CD4-positive, alpha-beta T cell (primary cell): ENCODE results near the gene PHRF1. TPM values are rescaled to one million over a fixed set of nuclear protein-coding genes. Genes with fewer than 3 reads are reported as not detected.

Experiments
- ATAC-seq: fragments of 200-7000 bp; cut with Tn5 transposase; one replicate; pipeline ENCODE4 v1.10.0; 2022; ENCODE audit warnings: mild to moderate bottlenecking; ENCODE audit not compliant: poor library complexity
- CTCF ChIA-PET: fragments of 350-600 bp; sonication (Branson Sonifier 250); formaldehyde crosslinking; loops from one replicate; lab custom pipeline; 2021; ENCODE audit warnings: antibody characterized with exemption, inconsistent platforms; lab: Charles Lee
- POLR2A ChIA-PET: fragments of 350-600 bp; sonication (Branson Sonifier 250); formaldehyde crosslinking; loops from one replicate; lab custom pipeline; 2021; ENCODE audit warnings: antibody characterized with exemption, inconsistent platforms; lab: Charles Lee
- DNase-seq, 14 experiments: peaks; one replicate each; pipeline ENCODE4 v3.0.0-alpha.2; 2013 to 2020; ENCODE audit warnings: mixed read lengths in 2 of 14
- H3K27ac ChIP-seq, 2 donors: one replicate each; pipeline versions ENCODE4 v1.5.1 to v1.7.0; 2013; ENCODE audit warnings: low read length in 2 of 2, low read depth in 1 of 2, mild to moderate bottlenecking in 1 of 2
- H3K27me3 ChIP-seq, 2 experiments: 1 replicate in 1 of 2; 2 replicates in 1 of 2; pipeline versions ENCODE4 v1.6.1 to v1.7.0; 2013; ENCODE audit warnings: low read length in 2 of 2, control low read depth in 1 of 2, mild to moderate bottlenecking in 1 of 2, moderate library complexity in 1 of 2; ENCODE audit not compliant: insufficient read depth in 2 of 2, control insufficient read depth in 1 of 2
- H3K36me3 ChIP-seq: one replicate; pipeline ENCODE4 v1.6.1; 2013; ENCODE audit warnings: low read length, control low read depth; ENCODE audit not compliant: insufficient read depth
- H3K4me1 ChIP-seq: one replicate; pipeline ENCODE4 v1.6.1; 2013; ENCODE audit warnings: low read length, control low read depth; ENCODE audit not compliant: insufficient read depth
- H3K4me3 ChIP-seq: one replicate; pipeline ENCODE4 v1.5.1; 2013; ENCODE audit warnings: mild to moderate bottlenecking, low read length, moderate library complexity
- H3K9me3 ChIP-seq, 2 experiments: 1 replicate in 1 of 2; 2 replicates in 1 of 2; pipeline versions ENCODE4 v1.6.1 to v1.7.0; 2013; ENCODE audit warnings: low read length in 2 of 2, mild to moderate bottlenecking in 2 of 2, control low read depth in 1 of 2, moderate library complexity in 1 of 2; ENCODE audit not compliant: control insufficient read depth in 1 of 2, insufficient read depth in 1 of 2
- H3K27ac Mint-ChIP-seq: one replicate; pipeline ENCODE4 v1.8.0; 2020; ENCODE audit warnings: mixed read lengths
- H3K27me3 Mint-ChIP-seq: one replicate; pipeline ENCODE4 v1.8.0; 2021; ENCODE audit warnings: mixed read lengths
- H3K36me3 Mint-ChIP-seq: one replicate; pipeline ENCODE4 v1.8.0; 2021; ENCODE audit warnings: low read depth, mixed read lengths
- H3K4me1 Mint-ChIP-seq: one replicate; pipeline ENCODE4 v1.8.0; 2021; ENCODE audit warnings: low read depth, mixed read lengths
- H3K4me3 Mint-ChIP-seq: one replicate; pipeline ENCODE4 v1.8.0; 2020; ENCODE audit warnings: mild to moderate bottlenecking, mixed read lengths
- H3K9me3 Mint-ChIP-seq: one replicate; pipeline ENCODE4 v1.8.0; 2020; ENCODE audit warnings: mixed read lengths
- intact Hi-C, 2 experiments: fragments of 100-400 bp; cut with DNase I in 1 of 2; cut with micrococcal nuclease in 1 of 2; formaldehyde crosslinking; loops; one replicate each; pipeline versions ENCODE4 v1.15.1 to v1.9.0; 2023 to 2025; cut with DNase I, micrococcal nuclease
- total RNA-seq, 174 experiments: library from RNA in 2 of 174; stranded (reverse) in 2 of 174; gene quantifications; one replicate each; pipeline ENCODE4 v1.2.3 and lab custom pipeline; 2021 to 2026
- TF ChIP-seq, protein P1 (sequence below): fragments of 200-600 bp; IDR thresholded peaks from one replicate; pipeline ENCODE4 v1.8.0; 2022; ENCODE audit warnings: antibody characterized with exemption, mild to moderate bottlenecking

The PHRF1 gene
- total RNA-seq, 2 experiments from 2014 or later, result 37.1 to 37.6 TPM

DNA sequence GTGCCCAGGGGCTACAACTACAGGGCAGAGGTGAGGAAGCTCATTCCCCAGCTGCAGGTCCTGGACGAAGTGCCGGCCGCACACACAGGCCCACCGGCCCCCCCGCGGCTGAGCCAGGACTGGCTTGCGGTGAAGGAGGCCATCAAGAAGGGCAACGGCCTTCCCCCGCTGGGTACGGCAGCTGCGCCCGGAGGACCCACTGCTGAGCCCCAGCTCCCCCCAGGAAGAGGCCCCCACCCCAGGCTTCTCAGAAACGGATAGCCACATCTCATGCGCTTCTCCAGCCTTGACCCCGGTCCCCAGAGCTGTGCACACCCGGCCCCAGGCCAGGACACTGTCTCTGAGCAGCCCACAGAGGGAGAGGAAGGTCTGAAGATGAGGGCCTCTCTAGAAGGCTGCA lies 25.1 kb upstream of the PHRF1 start:
- no peak for ATAC-seq
- intact Hi-C loops, result no loop called here
- Mint-ChIP-seq H3K27me3 (no peaks in the 10 kb centered on the region), H3K9me3 (no peaks in the 10 kb centered on the region), H3K27ac (no peak overlapping the region), H3K36me3 (no peaks in the 10 kb centered on the region), H3K4me3 (no peak overlapping the region), H3K4me1 (no peaks in the 10 kb centered on the region)
- H3K9me3 ChIP-seq, result no peaks in the 10 kb centered on the region
- ChIA-PET POLR2A (no interaction called here), CTCF (no interaction called here)
- H3K4me1 ChIP-seq, result peaks cover 15% of the 10 kb centered on the region
- H3K27me3 ChIP-seq, result no peaks in the 10 kb centered on the region
- H3K27ac ChIP-seq, result no peak overlapping the region
- DNase-seq, result no peak
- no peaks in the 10 kb centered on the region for H3K36me3 ChIP-seq
- H3K4me3 ChIP-seq, result no peak overlapping the region
- TF ChIP-seq, protein P1, sequence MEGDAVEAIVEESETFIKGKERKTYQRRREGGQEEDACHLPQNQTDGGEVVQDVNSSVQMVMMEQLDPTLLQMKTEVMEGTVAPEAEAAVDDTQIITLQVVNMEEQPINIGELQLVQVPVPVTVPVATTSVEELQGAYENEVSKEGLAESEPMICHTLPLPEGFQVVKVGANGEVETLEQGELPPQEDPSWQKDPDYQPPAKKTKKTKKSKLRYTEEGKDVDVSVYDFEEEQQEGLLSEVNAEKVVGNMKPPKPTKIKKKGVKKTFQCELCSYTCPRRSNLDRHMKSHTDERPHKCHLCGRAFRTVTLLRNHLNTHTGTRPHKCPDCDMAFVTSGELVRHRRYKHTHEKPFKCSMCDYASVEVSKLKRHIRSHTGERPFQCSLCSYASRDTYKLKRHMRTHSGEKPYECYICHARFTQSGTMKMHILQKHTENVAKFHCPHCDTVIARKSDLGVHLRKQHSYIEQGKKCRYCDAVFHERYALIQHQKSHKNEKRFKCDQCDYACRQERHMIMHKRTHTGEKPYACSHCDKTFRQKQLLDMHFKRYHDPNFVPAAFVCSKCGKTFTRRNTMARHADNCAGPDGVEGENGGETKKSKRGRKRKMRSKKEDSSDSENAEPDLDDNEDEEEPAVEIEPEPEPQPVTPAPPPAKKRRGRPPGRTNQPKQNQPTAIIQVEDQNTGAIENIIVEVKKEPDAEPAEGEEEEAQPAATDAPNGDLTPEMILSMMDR, result no peak

DNA sequence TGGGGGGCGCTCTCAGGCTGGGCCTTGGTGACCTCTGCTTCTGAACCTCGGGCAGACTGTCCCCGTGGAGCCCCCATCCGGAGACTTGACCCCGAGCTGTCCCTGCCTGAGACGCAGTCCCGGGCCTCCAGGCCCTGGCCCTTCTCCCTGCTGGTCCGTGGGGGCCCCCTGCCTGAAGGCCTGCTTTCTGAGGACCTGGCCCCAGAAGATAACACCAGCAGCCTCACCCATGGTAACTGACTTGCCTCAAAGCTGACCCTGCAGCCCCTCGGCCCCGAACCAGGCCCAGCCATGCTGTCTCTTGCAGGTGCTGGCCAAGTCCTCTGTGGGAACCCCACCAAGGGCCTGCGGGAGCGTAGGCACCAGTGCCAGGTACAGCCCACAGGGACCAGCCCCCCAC lies 24.7 kb upstream of the PHRF1 start:
- POLR2A ChIA-PET, result no interaction called here
- TF ChIP-seq, protein P1, result no peak
- ATAC-seq, result no peak
- no peaks in the 10 kb centered on the region for H3K27me3 Mint-ChIP-seq
- H3K27ac ChIP-seq, result no peak overlapping the region
- no peaks in the 10 kb centered on the region for H3K36me3 ChIP-seq
- intact Hi-C loops, result no loop called here
- H3K27ac Mint-ChIP-seq, result no peak overlapping the region
- H3K36me3 Mint-ChIP-seq, result no peaks in the 10 kb centered on the region
- peaks cover 20% of the 10 kb centered on the region for H3K4me1 ChIP-seq
- H3K27me3 ChIP-seq, result no peaks in the 10 kb centered on the region
- CTCF ChIA-PET, result no interaction called here
- H3K9me3 Mint-ChIP-seq, result no peaks in the 10 kb centered on the region
- H3K4me3 ChIP-seq, result no peak overlapping the region
- no peaks in the 10 kb centered on the region for H3K9me3 ChIP-seq
- H3K4me1 Mint-ChIP-seq, result no peaks in the 10 kb centered on the region
- H3K4me3 Mint-ChIP-seq, result no peak overlapping the region
- no peak for DNase-seq

- Histone ChIP-seq H3K36me3 (no peaks in the 10 kb centered on the region), H3K27me3 (no peaks in the 10 kb centered on the region), H3K4me1 (peaks cover 21% of the 10 kb centered on the region), H3K9me3 (no peaks in the 10 kb centered on the region), H3K4me3 (no peak overlapping the region), H3K27ac (no peak overlapping the region)
- no peak for DNase-seq
- no peak for ATAC-seq
- intact Hi-C loops, result no loop called here
- Mint-ChIP-seq H3K4me1 (no peaks in the 10 kb centered on the region), H3K27ac (no peak overlapping the region), H3K27me3 (no peaks in the 10 kb centered on the region), H3K36me3 (no peaks in the 10 kb centered on the region), H3K4me3 (peak overlapping the region; percentile 30), H3K9me3 (no peaks in the 10 kb centered on the region)
- TF ChIP-seq, protein P1, result no peak
- ChIA-PET CTCF (no interaction called here), POLR2A (interaction anchor here (2.0 to 3.9 kb wide), 3 partner anchors 17 to 172 kb away, joined by 15 to 27 read pairs (median 18); partner anchors contain the start of genes DEAF1, HRAS, LRRC56 and TMEM80)
These were observed 22.9 kb upstream of the PHRF1 start for GRCh38 chr11:553083-553987.
